Measurements from ENCODE around the gene ZNF346.

- TF ChIP-seq CEBPB (IDR thresholded peaks at IDR 0.05) (no peak), CREB1 (IDR thresholded peaks at IDR 0.05; ENCODE audit: low read depth) (no peak), MAX (IDR thresholded peaks at IDR 0.05) (no peak)
Observed at GRCh38 chr5:177020033-177020432, 2.5 kb upstream of the ZNF346 start.
